ENCODE data around the gene MCF2.
A peak's percentile ranks its signal among the peaks of the same experiment; 100 is the strongest.

The MCF2 gene

DNA sequence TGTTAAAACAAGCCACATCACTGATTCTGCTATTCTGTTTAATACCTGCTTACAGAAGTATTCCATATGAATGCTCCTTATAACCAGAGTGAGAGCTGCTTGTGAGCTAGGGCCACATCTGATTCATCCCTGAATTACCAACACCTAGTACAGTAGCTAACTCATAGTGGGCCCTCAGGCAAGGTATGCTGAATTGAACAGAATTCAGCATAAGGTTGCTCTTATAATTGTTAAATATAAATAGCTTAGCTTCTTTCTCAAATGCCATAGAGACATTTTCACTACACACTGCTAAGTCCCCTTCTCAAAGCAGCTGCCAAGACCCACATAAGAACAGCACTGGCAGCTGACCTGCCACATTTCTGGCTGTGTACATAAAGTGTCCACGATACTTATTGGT lies 27.0 kb upstream of the MCF2 start:
- TF ChIP-seq CTCF (IDR thresholded peaks at IDR 0.05; ENCODE audit: low read depth, low read length, missing control alignments), result no peak
- in situ Hi-C loops (cut with HindIII; ENCODE audit: low sequenced_read_pairs), result no loop called here
- H3K4me3 ChIP-seq (ENCODE audit: low read depth, low read length), result no peak overlapping the region
- no peak for DNase-seq (ENCODE audit: low read depth)

DNA sequence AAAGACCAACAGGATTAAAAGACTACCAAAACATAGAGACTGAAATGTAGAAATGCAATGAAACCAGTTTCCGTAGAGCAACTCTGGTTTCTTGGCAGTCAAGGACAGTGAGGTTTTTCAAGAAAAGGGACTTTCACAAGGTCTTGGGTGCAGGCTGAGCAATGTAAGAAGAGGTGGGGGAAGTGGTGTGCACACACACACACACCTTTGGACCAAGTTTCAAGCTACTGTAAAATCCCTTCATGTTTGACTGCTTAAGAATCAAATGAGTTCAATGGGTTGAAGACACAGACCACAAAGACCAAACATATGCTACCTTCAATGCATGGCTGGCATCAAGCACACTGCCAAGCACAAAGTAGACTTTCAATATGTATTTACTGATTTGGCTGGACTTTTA lies 17.8 kb upstream of the MCF2 start:
- DNase-seq (ENCODE audit: low read depth), result no peak
- in situ Hi-C loops (cut with HindIII; ENCODE audit: low sequenced_read_pairs), result no loop called here
- no peak for TF ChIP-seq CTCF (IDR thresholded peaks at IDR 0.05; ENCODE audit: low read depth, low read length, missing control alignments)
- H3K4me3 ChIP-seq (ENCODE audit: low read depth, low read length), result no peak overlapping the region

DNA sequence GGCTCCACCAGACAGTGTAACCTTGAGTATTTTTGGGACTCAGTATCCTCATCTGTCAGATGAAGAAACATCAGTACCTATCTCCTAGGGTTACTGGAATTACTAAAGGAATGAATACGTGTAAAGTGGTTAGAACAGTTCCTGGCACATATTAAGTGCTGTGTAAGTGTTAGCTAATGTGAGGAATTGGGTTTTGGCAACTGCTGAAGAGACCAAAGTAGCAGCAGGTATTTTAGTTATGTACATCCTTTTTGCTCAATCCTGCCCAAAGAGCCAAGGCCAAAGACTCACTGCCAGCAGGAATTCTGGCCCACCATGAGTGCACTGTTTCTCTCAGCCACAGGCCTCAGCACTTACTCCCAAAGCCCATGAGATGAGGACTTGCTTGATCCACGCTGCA lies 16.7 kb upstream of the MCF2 start:
- no peak overlapping the region for H3K4me3 ChIP-seq (ENCODE audit: low read depth, low read length)
- DNase-seq (ENCODE audit: low read depth), result no peak
- TF ChIP-seq CTCF (IDR thresholded peaks at IDR 0.05; ENCODE audit: low read depth, low read length, missing control alignments), result no peak
- in situ Hi-C loops (cut with HindIII; ENCODE audit: low sequenced_read_pairs), result no loop called here

- H3K4me3 ChIP-seq (ENCODE audit: low read depth, low read length), result no peak overlapping the region
- in situ Hi-C loops (cut with HindIII; ENCODE audit: low sequenced_read_pairs), result no loop called here
- TF ChIP-seq CTCF (IDR thresholded peaks at IDR 0.05; ENCODE audit: low read depth, low read length, missing control alignments), result no peak
- no peak for DNase-seq (ENCODE audit: low read depth)
Measured at GRCh38 chrX:139720979-139721378, 13.0 kb upstream of the MCF2 start.

DNA sequence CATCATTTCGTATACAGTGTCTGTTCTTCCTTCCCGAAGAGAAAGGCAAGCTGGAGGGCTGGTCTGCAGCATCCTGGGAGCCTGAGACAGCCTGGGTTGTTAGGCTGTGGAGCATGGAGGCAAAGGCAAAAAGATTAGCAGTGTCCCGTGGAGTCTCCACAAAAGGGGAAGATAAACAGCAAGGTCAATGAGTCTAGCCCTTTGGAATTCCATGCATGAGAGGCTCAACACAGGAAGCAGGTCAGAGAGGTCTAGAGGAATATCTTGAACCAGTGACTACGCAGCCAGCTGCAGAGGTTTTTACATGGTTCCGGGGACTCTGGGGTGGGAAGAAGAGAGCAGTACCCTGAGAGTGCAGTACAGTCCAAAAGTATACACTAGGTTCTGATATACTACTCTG lies 12.2 kb upstream of the MCF2 start:
- no peak overlapping the region for H3K4me3 ChIP-seq (ENCODE audit: low read depth, low read length)
- no peak for TF ChIP-seq CTCF (IDR thresholded peaks at IDR 0.05; ENCODE audit: low read depth, low read length, missing control alignments)
- DNase-seq (ENCODE audit: low read depth), result no peak
- in situ Hi-C loops (cut with HindIII; ENCODE audit: low sequenced_read_pairs), result no loop called here

GRCh38 chrX:139702658-139703057 lies 5.3 kb downstream of the MCF2 start:
- no peak for DNase-seq (ENCODE audit: low read depth)
- in situ Hi-C loops (cut with HindIII; ENCODE audit: low sequenced_read_pairs), result no loop called here
- TF ChIP-seq CTCF (IDR thresholded peaks at IDR 0.05; ENCODE audit: low read depth, low read length, missing control alignments), result no peak
- H3K4me3 ChIP-seq (ENCODE audit: low read depth, low read length), result no peak overlapping the region

DNA sequence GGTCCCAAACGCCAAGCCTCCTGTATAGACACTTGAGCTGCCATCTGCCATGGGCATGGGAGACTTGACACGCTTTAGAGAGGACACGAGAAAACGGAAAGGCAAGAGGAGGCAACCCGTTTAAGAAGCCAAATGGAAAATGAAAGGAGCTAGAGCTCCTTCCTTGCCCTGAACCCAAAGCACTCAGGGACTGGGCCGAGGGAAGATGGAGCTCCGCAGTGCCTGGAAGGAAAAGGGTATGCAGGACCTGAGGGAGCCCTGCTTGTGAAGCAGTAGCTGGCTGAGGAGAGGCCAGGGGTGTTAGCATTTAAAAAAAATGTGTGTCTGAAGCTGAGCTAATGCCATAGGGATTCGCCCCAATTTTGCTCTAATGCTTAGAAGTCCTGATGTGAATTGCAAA lies 15.1 kb downstream of the MCF2 start:
- DNase-seq (ENCODE audit: low read depth), result no peak
- TF ChIP-seq CTCF (IDR thresholded peaks at IDR 0.05; ENCODE audit: low read depth, low read length, missing control alignments), result no peak
- in situ Hi-C loops (cut with HindIII; ENCODE audit: low sequenced_read_pairs), result no loop called here
- peak overlapping the region; percentile 36 for H3K4me3 ChIP-seq (ENCODE audit: low read depth, low read length)

Measured in astrocyte of the cerebellum (primary cell).